ENCODE measurements around the gene RPLP1. TPM values are rescaled to one million over a fixed set of nuclear protein-coding genes. Genes with fewer than 3 reads are reported as not detected.

Gene RPLP1
- total RNA-seq, 1 experiment from 2014 or later, result 1,587 TPM

DNA sequence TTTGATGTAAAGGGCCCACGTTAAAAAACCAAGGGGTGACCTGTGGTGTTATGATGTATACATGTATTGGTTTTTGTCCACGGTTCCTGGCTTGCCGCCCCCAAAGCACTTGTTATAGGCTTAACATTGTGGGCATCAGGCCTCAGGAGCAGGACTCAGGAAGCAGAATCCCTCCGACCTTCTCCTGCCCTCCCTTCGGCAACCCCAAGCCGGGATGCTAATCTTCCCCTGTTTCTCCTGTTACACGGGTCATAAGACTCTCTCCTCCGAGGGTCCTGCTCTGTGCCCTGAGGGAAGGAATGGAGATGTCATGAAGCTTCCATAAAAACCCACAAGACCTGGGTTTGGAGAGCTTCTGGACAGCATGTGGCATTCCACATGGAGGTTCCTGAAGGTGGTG is 48.8 kb downstream of the RPLP1 start:
- CTCF ChIA-PET, result no interaction called here
- Histone ChIP-seq H3K27me3 (replicated peaks; ENCODE audit: control insufficient read depth, insufficient read depth, low read length) (no peaks in the 10 kb centered on the region), H3K4me1 (no peaks in the 10 kb centered on the region), H3K36me3 (ENCODE audit: control insufficient read depth, insufficient read depth, low read length) (no peaks in the 10 kb centered on the region), H3K9me3 (no peaks in the 10 kb centered on the region), H3K4me3 (ENCODE audit: low read depth, low read length) (no peak overlapping the region)
- POLR2A ChIA-PET, result no interaction called here
- peaks cover 6% of the 10 kb centered on the region for H3K4me1 Mint-ChIP-seq (ENCODE audit: low read depth, unreplicated experiment)
- H3K27ac Mint-ChIP-seq (ENCODE audit: unreplicated experiment), result no peak overlapping the region
- H3K27me3 Mint-ChIP-seq (ENCODE audit: insufficient read depth, unreplicated experiment), result no peaks in the 10 kb centered on the region
- TF ChIP-seq, protein P1, sequence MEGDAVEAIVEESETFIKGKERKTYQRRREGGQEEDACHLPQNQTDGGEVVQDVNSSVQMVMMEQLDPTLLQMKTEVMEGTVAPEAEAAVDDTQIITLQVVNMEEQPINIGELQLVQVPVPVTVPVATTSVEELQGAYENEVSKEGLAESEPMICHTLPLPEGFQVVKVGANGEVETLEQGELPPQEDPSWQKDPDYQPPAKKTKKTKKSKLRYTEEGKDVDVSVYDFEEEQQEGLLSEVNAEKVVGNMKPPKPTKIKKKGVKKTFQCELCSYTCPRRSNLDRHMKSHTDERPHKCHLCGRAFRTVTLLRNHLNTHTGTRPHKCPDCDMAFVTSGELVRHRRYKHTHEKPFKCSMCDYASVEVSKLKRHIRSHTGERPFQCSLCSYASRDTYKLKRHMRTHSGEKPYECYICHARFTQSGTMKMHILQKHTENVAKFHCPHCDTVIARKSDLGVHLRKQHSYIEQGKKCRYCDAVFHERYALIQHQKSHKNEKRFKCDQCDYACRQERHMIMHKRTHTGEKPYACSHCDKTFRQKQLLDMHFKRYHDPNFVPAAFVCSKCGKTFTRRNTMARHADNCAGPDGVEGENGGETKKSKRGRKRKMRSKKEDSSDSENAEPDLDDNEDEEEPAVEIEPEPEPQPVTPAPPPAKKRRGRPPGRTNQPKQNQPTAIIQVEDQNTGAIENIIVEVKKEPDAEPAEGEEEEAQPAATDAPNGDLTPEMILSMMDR (IDR thresholded peaks at IDR 0.05; ENCODE audit: insufficient read depth in 1 of 2, low read depth in 1 of 2, low read length in 1 of 2, severe bottlenecking in 1 of 2, unreplicated experiment in 1 of 2), result no peak
- no peak overlapping the region for H3K4me3 Mint-ChIP-seq (ENCODE audit: unreplicated experiment)
- no peaks in the 10 kb centered on the region for H3K36me3 Mint-ChIP-seq (ENCODE audit: insufficient read depth, unreplicated experiment)
- BruUV-seq (replicated peaks), result no TSS peak
- H3K9me3 Mint-ChIP-seq (ENCODE audit: unreplicated experiment), result no peaks in the 10 kb centered on the region
- intact Hi-C loops (cut with micrococcal nuclease; ENCODE audit: unreplicated experiment), result no loop called here
- no peak for DNase-seq

DNA sequence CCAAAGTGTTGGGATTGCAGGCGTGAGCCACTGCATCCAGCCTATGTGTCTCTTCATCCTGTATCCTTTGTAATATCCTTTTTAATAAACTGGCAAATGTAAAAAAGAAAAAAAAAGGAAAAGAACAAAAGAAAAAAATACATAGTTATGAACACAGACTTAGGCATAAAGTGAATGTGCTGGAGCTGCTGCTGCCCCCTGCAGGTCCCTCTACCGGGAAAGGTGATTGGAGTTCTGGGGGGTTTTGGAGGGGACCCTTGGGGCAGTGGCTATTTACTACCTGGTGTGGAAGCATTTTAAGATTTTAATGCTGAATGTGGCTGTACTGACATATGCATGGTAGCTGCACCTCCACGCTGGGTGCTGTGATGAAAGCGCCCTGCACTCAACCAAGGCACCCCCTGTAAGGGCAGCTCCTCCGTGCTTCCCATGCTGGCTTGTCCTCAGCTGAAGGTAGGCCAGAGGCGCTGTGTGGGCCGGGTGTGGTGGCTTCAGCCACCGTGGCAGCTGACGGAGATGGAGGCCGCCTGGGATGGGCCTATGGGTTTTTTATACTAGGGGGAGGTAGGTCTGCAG is 49.9 kb downstream of the RPLP1 start:
- H3K4me1 ChIP-seq, result no peaks in the 10 kb centered on the region
- no peak overlapping the region for H3K4me3 Mint-ChIP-seq (ENCODE audit: unreplicated experiment)
- BruUV-seq (replicated peaks), result no TSS peak
- no peaks in the 10 kb centered on the region for H3K9me3 Mint-ChIP-seq (ENCODE audit: unreplicated experiment)
- H3K27ac Mint-ChIP-seq (ENCODE audit: unreplicated experiment), result no peak overlapping the region
- ChIA-PET CTCF (interaction anchor here (0.7 kb wide), 1 partner anchor 200 kb away, joined by 4 read pairs; no protein-coding TSS in a partner anchor), POLR2A (no interaction called here)
- no peaks in the 10 kb centered on the region for H3K27me3 Mint-ChIP-seq (ENCODE audit: insufficient read depth, unreplicated experiment)
- no peaks in the 10 kb centered on the region for H3K36me3 Mint-ChIP-seq (ENCODE audit: insufficient read depth, unreplicated experiment)
- no peak for DNase-seq
- H3K36me3 ChIP-seq (ENCODE audit: control insufficient read depth, insufficient read depth, low read length), result no peaks in the 10 kb centered on the region
- no peaks in the 10 kb centered on the region for H3K27me3 ChIP-seq (replicated peaks; ENCODE audit: control insufficient read depth, insufficient read depth, low read length)
- H3K4me1 Mint-ChIP-seq (ENCODE audit: low read depth, unreplicated experiment), result peaks cover 5% of the 10 kb centered on the region
- no peaks in the 10 kb centered on the region for H3K9me3 ChIP-seq
- no peak overlapping the region for H3K4me3 ChIP-seq (ENCODE audit: low read depth, low read length)
- intact Hi-C loops (cut with micrococcal nuclease; ENCODE audit: unreplicated experiment), result no loop called here
- TF ChIP-seq, protein P1 (IDR thresholded peaks at IDR 0.05; ENCODE audit: insufficient read depth in 1 of 2, low read depth in 1 of 2, low read length in 1 of 2, severe bottlenecking in 1 of 2, unreplicated experiment in 1 of 2), result no peak

DNA sequence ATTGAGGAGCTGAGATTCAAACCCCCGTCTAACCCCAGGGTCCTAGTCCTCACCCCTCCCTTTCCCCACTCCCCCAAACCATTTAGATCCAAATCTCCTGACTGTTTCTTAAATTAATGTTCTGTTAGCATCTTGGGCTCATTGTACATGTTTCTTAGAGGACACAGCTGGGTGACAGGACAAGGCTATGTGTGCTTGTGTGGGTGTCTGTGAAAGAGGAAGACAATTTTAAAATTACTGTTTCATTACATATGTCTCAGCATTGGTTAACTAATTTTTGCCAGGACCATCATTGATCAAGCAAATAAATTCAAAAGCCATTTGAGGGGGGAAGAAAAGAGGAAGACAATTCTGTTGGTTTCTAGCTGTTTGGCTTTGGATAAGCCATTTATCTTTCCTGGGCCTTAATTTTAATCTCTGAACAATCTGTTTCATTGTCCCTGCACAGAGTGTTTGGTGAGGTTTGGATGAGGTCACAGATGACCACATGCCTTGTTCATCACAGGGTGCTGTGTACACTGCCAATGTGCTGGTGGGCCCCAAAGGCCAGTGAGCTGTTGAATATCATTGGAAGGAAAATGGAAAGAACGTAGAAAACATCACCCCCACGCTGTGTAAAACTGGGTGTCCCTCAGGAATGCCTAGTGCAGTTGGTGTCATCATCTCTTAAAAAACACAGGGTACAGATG is 51.9 kb downstream of the RPLP1 start:
- Mint-ChIP-seq H3K27me3 (ENCODE audit: insufficient read depth, unreplicated experiment) (peaks cover 5% of the 10 kb centered on the region), H3K4me3 (ENCODE audit: unreplicated experiment) (no peak overlapping the region), H3K4me1 (ENCODE audit: low read depth, unreplicated experiment) (no peaks in the 10 kb centered on the region), H3K9me3 (ENCODE audit: unreplicated experiment) (peaks cover 7% of the 10 kb centered on the region), H3K36me3 (ENCODE audit: insufficient read depth, unreplicated experiment) (no peaks in the 10 kb centered on the region), H3K27ac (ENCODE audit: unreplicated experiment) (no peak overlapping the region)
- ChIA-PET CTCF (interaction anchor here (0.7 kb wide), 1 partner anchor 90 kb away, joined by 3 read pairs; no protein-coding TSS in a partner anchor), POLR2A (no interaction called here)
- BruUV-seq (replicated peaks), result no TSS peak
- TF ChIP-seq, protein P1 (IDR thresholded peaks at IDR 0.05; ENCODE audit: insufficient read depth in 1 of 2, low read depth in 1 of 2, low read length in 1 of 2, severe bottlenecking in 1 of 2, unreplicated experiment in 1 of 2), result no peak
- intact Hi-C loops (cut with micrococcal nuclease; ENCODE audit: unreplicated experiment), result no loop called here
- Histone ChIP-seq H3K4me3 (ENCODE audit: low read depth, low read length) (no peak overlapping the region), H3K4me1 (no peaks in the 10 kb centered on the region), H3K9me3 (no peaks in the 10 kb centered on the region), H3K27me3 (replicated peaks; ENCODE audit: control insufficient read depth, insufficient read depth, low read length) (no peaks in the 10 kb centered on the region), H3K36me3 (ENCODE audit: control insufficient read depth, insufficient read depth, low read length) (no peaks in the 10 kb centered on the region)
- DNase-seq, result no peak

Other genes starting within 250 kb of the RPLP1 start
- gene PAQR5, start 153.9 kb upstream of the RPLP1 start, total RNA-seq (2022), result 3.4 and 5.4 TPM in 2 replicates
- gene KIF23, start 38.5 kb upstream of the RPLP1 start, total RNA-seq (2022), result 67.1 and 74.2 TPM in 2 replicates

All from Caco-2 (cell line).